Measurements from ENCODE around the gene ZNF524.

GRCh38 chr19:55598719-55599467 is 1.2 kb upstream of the ZNF524 start:
- peak; percentile 99; the same call in 1 of the 2 replicates for TF ChIP-seq HDGF (IDR thresholded peaks at IDR 0.05)
- TF ChIP-seq CTCF (IDR thresholded peaks at IDR 0.05 in 2 of 3, conservative IDR thresholded peaks at IDR 0.05 in 1 of 3; ENCODE audit: insufficient read depth in 2 of 3, low read depth in 1 of 3, low read length in 3 of 3) = no peak; a peak in 1 of 6 replicates
- no peak for TF ChIP-seq EP300 (IDR thresholded peaks at IDR 0.05; ENCODE audit: low read length)
